SK-N-SH treated with all-trans-retinoic acid at 6 μM for 48 hours (cell line): Measurements from ENCODE around the gene PRPF8.

ENCODE experiments used
- ARNTL ChIP-seq: fragments of 450-650 bp; formaldehyde crosslinking; IDR thresholded peaks from 2 replicates; pipeline ENCODE4 v1.5.0; 2020; ENCODE audit warnings: low read depth, mild to moderate bottlenecking, moderate library complexity, borderline replicate concordance
- BACH2 ChIP-seq: fragments of 250-450 bp; sonication (Bioruptor Pico); IDR thresholded peaks from 2 replicates; pipeline ENCODE4 v1.9.0; 2021; ENCODE audit warnings: mild to moderate bottlenecking, borderline replicate concordance
- CREB5 ChIP-seq: fragments of 250-450 bp; sonication (Bioruptor Pico); IDR thresholded peaks from 2 replicates; pipeline ENCODE4 v1.5.1; 2020; ENCODE audit warnings: low read depth, mild to moderate bottlenecking, moderate library complexity
- ESRRG ChIP-seq: fragments of 250-450 bp; sonication (Bioruptor Pico); IDR thresholded peaks from 2 replicates; pipeline ENCODE4 v1.6.1; 2021; ENCODE audit warnings: mild to moderate bottlenecking
- ISL1 ChIP-seq: fragments of 250-450 bp; sonication (Bioruptor Pico); IDR thresholded peaks from 2 replicates; pipeline ENCODE4 v2.1.2; 2022; ENCODE audit warnings: mild to moderate bottlenecking, moderate library complexity
- OSR1 ChIP-seq: fragments of 250-450 bp; sonication (Bioruptor Pico); IDR thresholded peaks from 2 replicates; pipeline ENCODE4 v1.8.0; 2022; ENCODE audit warnings: moderate library complexity, mild to moderate bottlenecking, inconsistent platforms
- PATZ1 ChIP-seq: fragments of 250-450 bp; sonication (Bioruptor Pico); IDR thresholded peaks from 2 replicates; pipeline ENCODE4 v1.8.0; 2020; ENCODE audit warnings: mild to moderate bottlenecking, moderate library complexity, borderline replicate concordance
- SNAI2 ChIP-seq: fragments of 250-450 bp; sonication (Bioruptor Pico); IDR thresholded peaks from 2 replicates; pipeline ENCODE4 v1.5.0; 2020; ENCODE audit warnings: mild to moderate bottlenecking, moderate library complexity
- ZC3H10 ChIP-seq: fragments of 250-450 bp; sonication (Bioruptor Pico); IDR thresholded peaks from 2 replicates; pipeline ENCODE4 v1.5.1; 2021; ENCODE audit warnings: mild to moderate bottlenecking, moderate library complexity
- ZFP3 ChIP-seq: fragments of 250-450 bp; sonication (Bioruptor Pico); IDR thresholded peaks from 2 replicates; pipeline ENCODE4 v1.5.0; 2020; ENCODE audit warnings: mild to moderate bottlenecking, moderate library complexity
- ZFP30 ChIP-seq: fragments of 450-650 bp; formaldehyde crosslinking; IDR thresholded peaks from 2 replicates; pipeline ENCODE4 v1.5.0; 2022; ENCODE audit warnings: mild to moderate bottlenecking, moderate library complexity

- no peak for TF ChIP-seq ARNTL
- TF ChIP-seq ZFP3 (CRISPR knock-in tag) = no peak
- no peak for TF ChIP-seq PATZ1 (CRISPR knock-in tag)
- no peak for TF ChIP-seq ZFP30 (CRISPR knock-in tag)
- no peak for TF ChIP-seq SNAI2 (CRISPR knock-in tag)
- TF ChIP-seq ISL1 (CRISPR knock-in tag) = no peak
- TF ChIP-seq BACH2 (CRISPR knock-in tag) = no peak
- no peak for TF ChIP-seq ZC3H10
- TF ChIP-seq OSR1 = no peak
- no peak for TF ChIP-seq ESRRG (CRISPR knock-in tag)
- no peak for TF ChIP-seq CREB5 (CRISPR knock-in tag)
These were observed 78.9 kb downstream of the PRPF8 start for GRCh38 chr17:1605681-1606351.
